Breast epithelium (tissue), 3 donors: ENCODE measurements around the gene PNKD.

ENCODE experiments used
- CTCF ChIP-seq, 3 donors: fragments of 450-650 bp; IDR thresholded peaks; one replicate each; pipeline ENCODE4 v1.5.1; 2016 to 2017; ENCODE audit warnings: antibody characterized with exemption in 3 of 3, mild to moderate bottlenecking in 3 of 3, moderate library complexity in 3 of 3
- POLR2A ChIP-seq: fragments of 450-650 bp; IDR thresholded peaks from one replicate; pipeline ENCODE4 v1.6.1; 2016; ENCODE audit warnings: antibody characterized with exemption, mild to moderate bottlenecking, moderate library complexity
- POLR2AphosphoS5 ChIP-seq, 3 donors: sonication (generic); formaldehyde crosslinking; IDR thresholded peaks; one replicate each; pipeline ENCODE4 v1.6.1; 2017; ENCODE audit warnings: antibody characterized with exemption in 3 of 3

- no peak for TF ChIP-seq POLR2AphosphoS5 (IDR thresholded peaks at IDR 0.05)
- no peak for TF ChIP-seq CTCF (IDR thresholded peaks at IDR 0.05)
- TF ChIP-seq POLR2A, result no peak
These were observed 57.3 kb downstream of the PNKD start for GRCh38 chr2:218327451-218328210.
